HuH-7 (cell line): ENCODE data around the gene SPNS2.

Source experiments
- DNase-seq: peaks from one replicate; pipeline ENCODE4 v3.0.0; 2011; ENCODE audit warnings: low spot score

The SPNS2 gene, protein sequence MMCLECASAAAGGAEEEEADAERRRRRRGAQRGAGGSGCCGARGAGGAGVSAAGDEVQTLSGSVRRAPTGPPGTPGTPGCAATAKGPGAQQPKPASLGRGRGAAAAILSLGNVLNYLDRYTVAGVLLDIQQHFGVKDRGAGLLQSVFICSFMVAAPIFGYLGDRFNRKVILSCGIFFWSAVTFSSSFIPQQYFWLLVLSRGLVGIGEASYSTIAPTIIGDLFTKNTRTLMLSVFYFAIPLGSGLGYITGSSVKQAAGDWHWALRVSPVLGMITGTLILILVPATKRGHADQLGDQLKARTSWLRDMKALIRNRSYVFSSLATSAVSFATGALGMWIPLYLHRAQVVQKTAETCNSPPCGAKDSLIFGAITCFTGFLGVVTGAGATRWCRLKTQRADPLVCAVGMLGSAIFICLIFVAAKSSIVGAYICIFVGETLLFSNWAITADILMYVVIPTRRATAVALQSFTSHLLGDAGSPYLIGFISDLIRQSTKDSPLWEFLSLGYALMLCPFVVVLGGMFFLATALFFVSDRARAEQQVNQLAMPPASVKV

DNA sequence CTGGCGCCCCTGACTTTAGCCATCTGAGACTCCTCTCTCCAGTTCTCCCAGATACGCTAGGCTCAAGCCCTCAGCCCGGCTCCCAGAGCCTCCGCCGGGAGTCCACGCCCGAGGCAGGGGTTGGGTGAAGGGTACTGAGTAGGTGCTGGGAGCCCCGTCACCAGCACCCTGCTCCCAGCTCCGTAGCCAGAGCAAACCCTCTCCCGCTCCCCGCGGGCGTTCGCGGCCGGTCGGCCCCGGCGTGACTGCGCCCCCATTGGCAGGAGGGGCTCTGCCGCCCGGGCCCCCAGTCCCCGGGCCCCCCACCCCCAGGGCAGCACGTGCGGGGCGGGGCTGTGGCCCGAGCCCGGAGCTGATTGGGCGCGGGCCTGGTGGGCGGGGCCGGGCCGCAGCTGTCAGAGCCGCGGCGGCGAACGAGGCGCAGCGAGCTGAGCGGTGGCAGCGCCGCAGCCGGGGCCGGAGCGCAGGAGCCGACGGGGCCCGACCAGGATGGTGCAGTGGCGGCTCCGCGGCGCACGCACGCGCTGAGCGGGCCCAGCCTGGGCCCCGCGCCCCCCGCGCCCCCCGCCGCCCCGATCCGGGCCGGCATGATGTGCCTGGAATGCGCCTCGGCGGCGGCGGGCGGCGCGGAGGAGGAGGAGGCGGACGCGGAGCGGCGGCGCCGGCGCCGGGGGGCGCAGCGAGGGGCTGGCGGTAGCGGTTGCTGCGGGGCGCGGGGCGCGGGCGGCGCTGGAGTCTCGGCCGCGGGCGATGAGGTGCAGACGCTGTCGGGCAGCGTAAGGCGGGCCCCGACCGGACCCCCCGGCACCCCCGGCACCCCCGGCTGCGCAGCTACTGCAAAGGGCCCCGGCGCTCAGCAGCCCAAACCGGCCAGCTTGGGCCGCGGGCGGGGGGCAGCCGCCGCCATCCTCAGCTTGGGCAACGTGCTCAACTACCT lies at the start of gene SPNS2:
Gene SPNS2 (plus strand): TSS at position 421 of the 937 bp plus-strand sequence. CDS start 167 bp downstream, at position 588.
- peak; percentile 79 for DNase-seq

DNA sequence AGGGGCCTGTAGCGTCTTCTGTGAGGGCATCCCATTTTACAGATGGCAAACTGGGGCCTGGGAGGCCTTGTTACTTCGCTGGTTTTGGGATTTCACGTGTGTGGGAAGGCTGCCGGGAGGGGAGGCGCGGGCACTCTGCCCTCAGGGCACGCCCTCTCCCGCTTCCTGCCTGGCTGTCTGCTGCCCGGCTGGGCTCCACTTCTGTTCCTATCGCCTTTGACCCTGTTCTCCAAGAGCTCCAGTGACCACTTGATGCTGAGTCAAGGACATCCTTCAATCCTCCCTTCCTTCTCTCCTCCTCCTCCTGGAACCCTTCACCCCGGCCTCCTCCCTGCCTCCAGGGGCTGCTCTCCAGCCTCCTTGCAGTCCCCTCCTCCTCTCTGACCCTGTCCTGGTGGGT lies 48.9 kb upstream of the SPNS2 start:
- no peak for DNase-seq

DNA sequence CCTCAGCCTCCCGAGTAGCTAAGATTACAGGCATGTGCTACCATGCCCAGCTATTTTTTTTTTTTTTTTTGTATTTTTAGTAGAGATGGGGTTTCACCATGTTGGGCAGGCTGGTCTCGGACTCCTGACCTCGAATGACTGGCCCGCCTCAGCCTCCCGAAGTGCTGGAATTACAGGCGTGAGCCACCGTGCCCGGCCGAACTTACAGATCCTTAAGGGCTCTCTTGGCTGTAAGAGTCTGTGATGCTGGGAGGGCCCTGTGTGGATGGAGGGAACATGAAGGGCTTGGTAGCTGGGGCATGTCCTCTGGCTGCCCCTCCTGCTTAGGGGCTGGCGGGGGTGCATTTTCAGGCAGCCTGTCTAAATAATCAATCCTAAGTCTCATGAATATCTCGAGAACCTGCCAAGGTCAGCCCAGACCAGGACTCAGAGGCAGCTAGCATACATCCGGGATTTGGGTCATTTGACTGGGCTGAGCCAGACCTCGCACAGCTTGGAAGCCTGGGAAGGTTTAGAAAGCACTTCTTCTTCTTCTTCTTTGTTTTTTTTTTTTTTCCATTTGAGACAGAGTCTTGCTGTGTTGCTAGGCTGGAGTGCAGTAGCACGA lies 47.9 kb upstream of the SPNS2 start:
- no peak for DNase-seq

DNA sequence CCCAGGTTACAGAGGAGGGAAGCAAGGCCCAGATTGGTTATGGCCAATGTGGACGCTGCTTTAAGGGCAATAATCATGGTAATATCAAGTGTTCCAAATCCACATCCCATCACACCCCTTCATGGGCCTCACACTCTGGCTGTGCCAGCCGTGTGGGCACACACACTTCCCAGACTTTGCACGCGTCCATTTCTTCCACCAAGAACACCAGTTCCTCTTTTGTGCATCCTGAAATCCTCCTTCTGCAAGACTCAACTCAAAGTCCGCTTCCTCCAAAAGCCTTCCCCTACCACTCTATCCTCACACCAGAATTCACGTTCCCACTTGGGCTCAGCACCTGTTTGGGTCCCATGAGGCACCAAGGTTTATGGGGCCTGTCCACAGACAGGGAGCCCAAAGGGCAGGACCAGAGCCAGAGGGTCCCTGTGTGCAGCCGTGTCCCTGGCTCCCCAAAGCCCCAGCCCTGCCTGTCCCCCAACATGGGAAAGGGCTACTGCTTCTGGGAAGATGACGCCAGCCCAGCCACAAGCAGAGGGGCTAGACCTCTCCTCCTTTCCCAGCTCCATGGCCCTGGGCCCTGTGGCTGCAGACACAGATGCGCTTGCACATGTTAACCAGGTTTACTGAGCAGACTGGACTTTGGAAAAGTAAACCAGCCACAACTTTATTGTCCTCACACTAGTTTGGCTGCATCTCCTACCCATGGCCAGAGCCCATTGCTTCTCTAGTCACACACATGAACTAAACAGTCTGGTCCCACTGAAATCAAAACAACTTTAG lies 44.7 kb upstream of the SPNS2 start:
- peak; percentile 82 for DNase-seq

DNA sequence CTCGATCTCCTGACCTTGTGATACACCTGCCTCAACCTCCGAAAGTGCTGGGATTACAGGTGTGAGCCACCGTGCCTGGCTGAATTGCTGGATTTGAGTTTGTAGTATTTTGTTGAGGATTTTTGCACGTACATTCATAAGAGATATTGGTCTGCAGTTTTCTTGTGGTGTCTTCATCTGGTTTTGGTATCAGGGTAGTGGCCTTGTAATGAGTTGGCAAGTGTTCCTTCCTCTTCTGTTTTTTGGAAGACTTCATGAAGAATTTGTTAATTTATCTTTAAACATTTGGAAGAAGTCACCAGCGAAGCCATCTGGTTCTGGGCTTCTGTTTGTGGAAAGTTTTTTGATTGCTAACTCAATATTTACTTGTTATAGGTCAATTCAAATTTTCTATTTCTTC lies 38.0 kb upstream of the SPNS2 start:
- DNase-seq: no peak

DNA sequence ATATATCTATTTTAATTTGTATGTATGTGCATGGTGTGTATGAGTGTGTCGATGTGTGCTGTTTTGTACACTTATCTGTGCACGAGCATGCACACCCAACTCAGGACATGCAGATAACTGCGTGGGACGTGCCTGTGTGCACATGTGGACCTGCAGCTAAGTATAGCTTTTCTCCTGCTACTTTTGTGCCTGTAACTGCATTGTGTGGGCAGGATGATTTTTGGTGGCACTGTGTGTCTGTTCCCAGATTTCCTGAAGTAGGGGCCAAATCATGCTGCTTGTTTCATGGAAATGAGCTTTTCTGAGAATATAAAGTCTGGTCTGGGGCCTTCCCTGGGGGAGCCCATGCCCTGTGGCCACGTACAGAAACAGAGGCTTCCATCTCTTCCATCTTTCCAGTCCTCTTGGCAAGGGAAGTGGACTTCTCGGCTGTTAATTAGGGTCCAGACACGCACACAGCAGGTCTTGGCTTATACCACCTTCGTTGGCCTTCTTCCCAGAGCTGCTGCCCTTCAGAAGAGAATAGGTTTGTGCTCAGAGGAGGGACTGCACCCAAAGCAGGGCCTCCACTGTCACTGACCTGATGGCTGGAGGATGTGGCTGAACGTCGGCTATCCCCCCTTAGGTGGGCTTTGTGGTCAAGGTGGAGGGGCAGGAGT lies 34.7 kb upstream of the SPNS2 start:
- no peak for DNase-seq

DNA sequence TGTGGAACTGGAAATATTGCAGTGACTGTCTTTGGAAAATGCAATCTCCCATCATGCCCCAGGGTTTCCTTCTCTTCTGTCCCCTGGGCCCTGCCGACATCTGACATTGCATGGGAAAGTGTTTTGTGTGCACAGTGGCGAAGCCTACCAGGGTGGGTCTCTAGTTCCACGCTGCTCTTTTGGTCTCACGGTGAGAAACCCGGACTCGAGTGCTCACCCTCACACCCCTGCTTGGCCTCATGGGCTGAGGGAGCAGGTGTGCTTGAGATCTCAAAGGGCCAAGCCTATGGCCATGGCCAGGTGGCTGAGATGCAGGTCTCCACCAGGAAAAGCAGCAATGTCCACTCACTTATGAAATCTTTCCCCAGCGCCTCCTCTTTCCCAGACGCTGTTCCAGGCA lies 32.9 kb upstream of the SPNS2 start:
- DNase-seq: no peak

DNA sequence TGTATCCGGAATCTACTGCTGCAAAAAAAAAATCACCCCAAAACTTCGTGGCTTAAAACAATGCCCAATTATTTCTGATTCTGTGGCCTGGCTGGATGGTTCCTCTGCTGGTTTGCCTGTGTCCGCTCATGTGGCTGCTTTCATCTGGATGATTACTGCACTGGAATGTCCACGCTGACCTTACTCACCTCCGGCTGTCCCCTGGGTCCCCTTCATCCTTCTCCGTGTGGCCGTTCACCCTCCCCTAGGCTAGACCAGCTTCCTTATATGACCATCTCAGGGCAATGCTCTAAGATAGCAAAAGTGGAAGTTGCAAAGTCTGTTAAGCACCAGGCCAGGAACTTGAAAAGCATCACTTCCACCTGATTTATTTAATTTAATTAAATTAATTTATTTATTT lies 31.4 kb upstream of the SPNS2 start:
- DNase-seq: no peak

DNA sequence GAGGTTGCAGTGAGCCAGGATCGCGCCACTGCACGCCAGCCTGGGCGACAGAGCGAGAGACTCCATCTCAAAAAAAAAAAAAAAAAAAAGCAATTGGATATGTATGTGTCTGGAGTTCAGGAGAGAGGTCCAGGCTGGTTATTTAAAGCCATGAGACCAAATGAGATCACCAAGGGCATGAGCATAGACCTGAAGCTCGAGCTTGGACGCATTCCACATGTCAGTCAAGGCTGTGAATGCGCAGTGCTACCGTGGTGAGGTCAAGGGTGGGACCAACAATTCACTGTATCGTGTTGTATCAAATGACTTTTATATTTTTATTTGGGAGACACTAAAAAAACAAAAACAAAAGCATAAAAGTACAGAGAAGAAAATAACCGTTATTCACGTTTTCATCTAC lies 29.1 kb upstream of the SPNS2 start:
- no peak for DNase-seq

DNA sequence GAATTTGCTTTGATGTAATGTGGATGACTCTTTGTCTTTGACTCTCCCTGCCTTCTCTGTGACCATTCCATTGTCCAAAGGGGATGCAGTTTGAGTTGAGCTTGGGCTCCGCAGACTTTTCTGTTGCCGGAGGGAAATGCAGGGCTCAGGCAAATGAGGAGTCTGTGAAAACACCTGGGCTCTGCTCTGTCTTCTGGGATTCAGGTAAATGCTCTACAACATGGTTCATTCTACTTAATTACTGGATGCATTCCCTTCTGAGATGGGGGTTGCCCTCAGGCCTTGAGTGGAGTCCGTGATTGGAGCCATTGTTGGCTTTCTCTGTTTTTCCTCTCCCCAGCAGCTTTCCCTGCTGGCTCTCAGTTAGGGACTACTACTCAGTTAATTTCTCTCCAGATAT lies 26.4 kb upstream of the SPNS2 start:
- DNase-seq: no peak

DNA sequence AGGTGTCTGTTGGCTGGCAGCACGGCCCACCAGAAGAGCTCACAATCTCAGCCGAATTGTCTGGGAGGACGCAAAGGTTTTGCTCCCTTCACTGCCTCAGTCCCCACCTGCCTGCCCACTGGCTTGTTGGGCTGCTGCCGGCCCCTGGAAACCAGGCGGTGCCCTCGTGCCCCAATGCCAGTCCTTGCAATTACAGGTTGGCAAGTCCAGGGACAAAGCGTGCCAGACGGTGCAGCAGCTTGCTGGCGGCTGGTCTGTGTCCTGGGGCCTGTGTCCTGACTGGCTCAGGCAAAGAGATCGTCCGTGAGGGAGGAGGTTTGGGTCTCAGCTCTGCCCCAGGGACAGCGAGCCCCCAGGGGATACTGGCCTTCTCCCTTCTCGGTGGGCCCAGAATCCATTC lies 24.6 kb upstream of the SPNS2 start:
- DNase-seq: no peak

DNA sequence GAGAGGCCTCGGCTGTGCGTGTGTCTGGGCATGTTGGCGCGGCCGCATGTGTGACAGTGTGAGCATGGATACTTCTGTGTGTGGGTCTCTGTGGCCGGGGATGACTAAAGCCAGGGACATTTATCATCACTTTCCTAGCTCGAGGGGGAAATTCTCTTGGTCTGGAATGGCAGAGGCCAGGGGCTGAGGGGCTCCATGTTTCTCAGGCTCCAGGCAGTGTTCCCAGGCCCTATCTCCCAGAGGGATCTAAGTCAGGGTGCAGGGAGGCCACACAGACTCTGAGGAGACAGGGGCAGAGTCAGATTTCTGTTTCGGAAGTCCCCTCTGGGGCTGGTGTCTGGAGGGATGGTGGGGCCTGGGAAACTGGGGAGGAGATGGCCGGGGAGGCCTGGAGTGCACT lies 23.7 kb upstream of the SPNS2 start:
- no peak for DNase-seq

DNA sequence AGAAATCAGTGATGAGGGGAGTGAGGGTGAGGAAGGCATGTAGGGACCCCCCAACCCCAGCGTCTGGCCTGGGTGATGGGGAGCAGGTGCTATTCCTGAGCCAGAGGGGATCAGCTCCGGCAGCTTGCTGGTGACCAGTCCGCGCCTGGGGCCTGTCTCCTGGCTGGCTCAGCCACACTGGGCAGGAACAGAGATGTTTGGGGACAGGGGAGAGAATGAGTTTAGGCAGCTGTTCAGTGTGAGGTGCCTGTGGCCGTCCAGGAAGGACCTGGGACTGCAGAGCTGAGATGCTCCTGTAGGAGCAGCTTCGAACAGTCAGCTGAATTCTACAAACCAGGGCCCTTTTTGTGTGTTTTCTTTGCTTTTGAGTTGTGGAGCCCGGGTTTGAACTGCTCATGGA lies 23.2 kb upstream of the SPNS2 start:
- no peak for DNase-seq

DNA sequence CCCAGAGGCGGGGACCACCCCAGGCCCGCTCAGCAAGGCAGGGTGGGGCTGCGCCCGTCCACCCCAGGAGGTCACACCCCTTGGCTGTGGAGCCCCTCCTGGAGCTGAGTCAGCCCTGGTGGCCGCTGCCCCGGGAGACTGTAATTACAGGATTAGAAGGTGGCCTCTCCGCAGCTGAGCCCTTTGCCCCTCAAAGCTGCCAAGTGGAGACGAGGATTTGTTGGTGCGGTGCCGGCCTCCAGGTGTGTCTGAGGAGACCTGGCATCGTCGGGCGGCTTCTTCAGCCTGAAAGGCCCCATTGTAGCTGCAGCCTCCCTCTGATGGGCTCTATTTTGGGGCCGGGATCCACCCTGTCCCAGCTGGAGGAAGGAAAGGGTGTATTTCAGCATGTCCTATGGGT lies 22.7 kb upstream of the SPNS2 start:
- no peak for DNase-seq

DNA sequence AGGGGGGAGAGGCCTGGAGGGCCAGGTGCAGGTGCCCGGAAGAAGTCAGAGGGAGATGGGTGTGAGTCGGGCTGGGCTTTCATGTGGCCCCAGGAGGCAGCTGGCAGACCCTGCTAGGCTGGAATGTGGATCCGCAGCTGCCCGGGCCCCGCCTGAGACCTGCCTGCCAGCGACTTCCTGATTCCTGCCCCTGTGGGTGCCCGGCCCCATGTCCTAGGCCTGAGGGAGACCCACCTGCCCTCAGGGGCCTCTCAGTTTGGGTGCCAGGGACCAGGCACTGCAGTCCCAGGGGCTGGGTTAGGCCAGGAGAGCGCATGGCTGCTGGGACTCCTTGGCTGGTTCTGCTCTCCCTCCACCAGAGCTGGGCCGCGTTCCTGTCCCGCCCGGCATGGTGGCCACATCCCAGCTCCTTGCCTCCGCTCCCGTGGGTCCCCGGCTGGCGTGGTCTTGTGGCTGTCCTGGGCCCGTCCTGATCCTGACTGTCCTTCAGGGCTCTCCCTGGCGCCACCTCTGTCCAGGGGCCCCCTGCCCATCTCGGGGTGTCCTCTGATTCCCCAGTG lies 22.1 kb upstream of the SPNS2 start:
- DNase-seq: no peak

DNA sequence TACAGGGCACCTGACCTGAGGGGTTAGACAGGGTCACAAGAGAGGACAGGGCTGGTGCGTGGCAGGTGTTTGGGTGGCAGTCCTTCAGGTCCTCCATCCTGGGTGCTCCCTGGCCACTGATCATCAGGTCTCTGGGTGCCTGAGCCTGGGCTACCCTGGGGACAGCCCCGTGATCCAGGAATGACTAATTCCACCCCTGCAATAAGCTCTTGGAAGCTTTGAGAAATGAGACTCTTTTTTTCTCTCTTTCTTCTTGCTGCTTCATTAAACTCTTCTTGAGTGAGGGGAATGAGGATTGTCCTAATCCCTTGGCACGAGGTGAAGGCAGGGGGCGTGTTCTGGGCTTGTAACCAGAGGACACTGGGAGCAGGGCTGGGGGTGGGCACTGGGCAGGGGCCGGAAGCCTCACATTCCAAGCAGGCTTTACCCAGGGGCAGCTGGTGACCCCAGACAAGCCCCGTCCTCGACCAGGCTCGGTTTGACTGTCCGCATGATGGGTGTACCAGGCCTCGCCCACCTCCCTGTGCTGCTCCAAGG lies 21.4 kb upstream of the SPNS2 start:
- DNase-seq: no peak

DNA sequence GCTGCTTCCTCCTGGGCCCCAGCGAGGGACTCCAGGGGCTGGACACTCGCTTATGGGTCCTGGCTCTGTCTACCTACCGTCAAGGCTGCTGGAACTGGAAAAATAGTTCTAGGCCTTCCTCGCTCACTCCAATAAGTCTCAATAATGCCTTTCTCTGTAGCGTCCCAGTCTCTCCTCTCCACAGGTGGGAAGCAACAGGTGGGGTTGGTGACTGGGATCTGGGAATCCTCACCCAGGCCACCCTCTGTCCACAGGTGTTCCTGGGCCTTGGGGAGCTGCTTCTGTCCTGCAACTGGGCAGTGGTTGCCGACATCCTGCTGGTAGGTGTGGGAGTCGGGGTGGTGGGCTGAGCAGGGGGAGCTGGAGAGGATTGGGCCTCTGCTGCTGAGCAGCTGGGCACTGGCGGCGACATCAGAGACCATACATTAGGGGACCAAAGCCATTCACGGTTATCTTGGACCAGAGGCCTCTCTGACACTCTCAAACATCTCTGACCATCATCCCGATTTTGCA lies 20.3 kb upstream of the SPNS2 start:
- no peak for DNase-seq

DNA sequence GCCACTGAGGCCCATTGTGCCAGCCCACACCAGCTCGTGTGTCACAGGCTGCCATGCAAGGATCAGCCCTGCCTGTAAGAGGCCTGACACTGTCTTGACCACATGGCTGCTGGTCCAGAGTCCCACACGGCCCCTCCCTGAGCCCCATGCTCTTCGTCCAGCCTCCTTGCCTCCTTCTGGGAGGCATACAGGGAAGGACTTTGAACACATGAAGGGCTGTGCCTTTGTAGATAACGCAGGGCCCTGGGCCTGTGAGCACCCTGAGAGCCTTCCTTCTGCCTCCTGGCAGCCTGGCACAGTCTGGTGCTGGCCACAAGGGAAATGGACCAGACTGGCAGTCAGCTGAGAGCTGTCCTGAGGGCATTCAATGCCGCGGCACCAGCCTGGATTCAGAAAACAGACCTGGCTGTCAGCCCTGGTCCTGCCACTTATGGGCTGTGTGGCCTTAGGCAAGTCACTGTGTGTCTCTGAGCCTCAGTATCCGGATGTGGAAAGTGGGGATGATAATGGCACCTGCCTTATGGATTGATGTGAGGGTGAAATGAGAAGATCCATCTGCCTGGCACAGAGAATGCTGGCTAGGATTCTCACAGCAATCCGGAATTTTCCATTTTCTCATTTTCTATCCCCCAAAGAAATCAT lies 19.2 kb upstream of the SPNS2 start:
- DNase-seq: no peak

DNA sequence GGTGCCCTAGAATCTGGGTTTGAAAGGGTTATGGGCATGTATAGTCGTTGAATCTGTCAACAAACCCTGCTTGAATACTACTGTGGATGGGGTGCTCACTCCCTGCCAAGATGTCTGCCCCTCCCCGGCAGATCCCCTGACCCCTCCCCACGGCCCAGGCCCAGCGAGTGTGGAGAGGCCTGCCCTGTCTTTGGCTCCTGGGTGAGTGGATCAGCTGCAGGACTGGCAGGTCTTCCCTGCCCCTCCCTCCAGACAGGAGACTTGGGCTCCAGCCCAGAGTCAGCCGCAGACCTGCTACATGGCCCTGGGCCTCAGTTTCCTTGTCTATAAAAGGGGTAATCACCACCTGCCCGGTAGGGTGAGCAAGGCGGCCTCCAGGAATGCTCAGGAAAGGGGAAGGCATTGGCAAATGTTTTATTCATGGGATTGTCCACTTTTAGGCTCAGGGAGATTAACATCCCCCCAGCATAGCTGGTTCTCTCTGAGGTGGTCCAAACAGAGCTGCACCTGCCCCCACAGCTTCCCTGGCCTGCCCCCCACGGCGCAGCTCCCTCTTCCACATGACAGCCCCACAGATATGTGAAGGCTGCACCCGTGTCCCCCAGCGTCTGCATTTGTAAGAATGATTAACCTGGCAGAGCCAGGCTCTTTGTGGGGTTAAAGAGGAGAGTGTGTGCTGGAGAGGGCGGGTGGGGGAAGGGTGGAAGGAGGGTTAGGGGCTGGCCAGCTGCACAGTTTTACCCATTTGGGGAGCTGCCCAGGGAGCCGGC lies 18.5 kb upstream of the SPNS2 start:
- DNase-seq: no peak
